Lung (tissue), 12 donors: ENCODE results near the gene MEG3. TPM values are rescaled to one million over a fixed set of nuclear protein-coding genes. Genes with fewer than 3 reads are reported as not detected.

Experiments
- ATAC-seq: fragments of 200-7000 bp; cut with Tn5 transposase; one replicate; pipeline ENCODE4 v1.9.1; 2020; ENCODE audit warnings: moderate number of reproducible peaks; ENCODE audit not compliant: insufficient read depth, low FRiP score
- DNase-seq, 3 donors: peaks; one replicate each; pipeline ENCODE4 v3.0.0-alpha.2; 2013 to 2017
- H3K27ac ChIP-seq, 2 donors: one replicate each; pipeline ENCODE4 v1.5.1; 2013; ENCODE audit warnings: mild to moderate bottlenecking in 2 of 2, moderate library complexity in 2 of 2, control low read depth in 1 of 2, inconsistent platforms in 1 of 2, low read depth in 1 of 2, low read length in 1 of 2
- H3K27me3 ChIP-seq, 3 donors: one replicate each; pipeline ENCODE4 v1.5.1; 2013; ENCODE audit warnings: low read length in 2 of 3; ENCODE audit not compliant: control insufficient read depth in 3 of 3, insufficient read depth in 3 of 3
- H3K36me3 ChIP-seq, 4 donors: one replicate each; pipeline ENCODE4 v1.5.1; 2013; ENCODE audit warnings: low read length in 4 of 4, mild to moderate bottlenecking in 1 of 4, moderate library complexity in 1 of 4; ENCODE audit not compliant: control insufficient read depth in 4 of 4, insufficient read depth in 4 of 4
- H3K4me1 ChIP-seq, 5 donors: one replicate each; pipeline ENCODE4 v1.5.1; 2013; ENCODE audit warnings: low read length in 5 of 5, mild to moderate bottlenecking in 2 of 5, moderate library complexity in 1 of 5; ENCODE audit not compliant: control insufficient read depth in 5 of 5, insufficient read depth in 5 of 5
- H3K4me3 ChIP-seq: one replicate; pipeline ENCODE4 v1.5.1; 2013; ENCODE audit warnings: mild to moderate bottlenecking, control low read depth, moderate library complexity
- H3K9ac ChIP-seq, 2 donors: one replicate each; pipeline ENCODE4 v1.5.1; 2013; ENCODE audit warnings: low read length in 2 of 2, control low read depth in 1 of 2; ENCODE audit not compliant: insufficient read depth in 1 of 2
- H3K9me3 ChIP-seq, 4 donors: one replicate each; pipeline ENCODE4 v1.5.1; 2013; ENCODE audit warnings: low read length in 3 of 4, mild to moderate bottlenecking in 1 of 4, moderate library complexity in 1 of 4; ENCODE audit not compliant: control insufficient read depth in 4 of 4, insufficient read depth in 3 of 4
- CTCF ChIP-seq: IDR thresholded peaks from 2 replicates; pipeline ENCODE4 v1.5.1; 2012; ENCODE audit warnings: mild to moderate bottlenecking; ENCODE audit errors: control extremely low read depth, extremely low read depth
- WGBS, 2 donors: extraction: QIAGEN DNeasy Blood & Tissue Kit; methylation state at CpG; one replicate each; pipeline ENCODE4 v1.1.7; 2013; 5-methylcytosine and 5-hydroxymethylcytosine counted together
- polyA plus RNA-seq, 2 donors: library from polyadenylated mRNA; stranded (reverse); fragments of 200-250 nt; gene quantifications; one replicate each; pipeline ENCODE4 v1.2.1, GENCODE V29; 2013
- total RNA-seq, 2 donors: library from RNA; depleted of rRNA in 1 of 2; stranded (reverse); fragments of >200 nt in 1 of 2; gene quantifications; one replicate each; pipeline ENCODE4 v1.2.1, GENCODE V29; 2014 to 2021
- donor health status: control.
- donor health status: control.
- donor health status: Bipolar disorder and iron deficiency.
- donor health status: healthy.
- donor health status: DM: yes; HTN: yes; CAD: no.

The MEG3 gene
- total and polyA plus RNA-seq, 4 donors, result 5.9 to 267 (median 14.8) TPM

GRCh38 chr14:100865682-100866591, 40.0 kb downstream of the MEG3 start:
- Histone ChIP-seq H3K27me3 (no peaks in the 10 kb centered on the region), H3K27ac (no peak overlapping the region), H3K36me3 (peaks cover 0 to 5% (median 0%) of the 10 kb centered on the region in 4 donors), H3K9me3 (peaks cover 0 to 3% (median 0%) of the 10 kb centered on the region in 4 donors), H3K9ac (no peak overlapping the region), H3K4me1 (peaks cover 0 to 10% (median 0%) of the 10 kb centered on the region in 5 donors), H3K4me3 (no peak overlapping the region)
- 86 to 90% methylated on average over 22 of the region's 22 CpGs for WGBS, 2 donors
- no peak for TF ChIP-seq CTCF
- DNase-seq (peak in 1 of 3 donors; percentile 50), ATAC-seq (no peak)

GRCh38 chr14:100866666-100867630, 41.0 kb downstream of the MEG3 start:
- Histone ChIP-seq H3K36me3 (peaks cover 0 to 5% (median 0%) of the 10 kb centered on the region in 4 donors), H3K4me1 (peaks cover 0 to 10% (median 0%) of the 10 kb centered on the region in 5 donors), H3K27ac (no peak overlapping the region), H3K27me3 (no peaks in the 10 kb centered on the region), H3K9ac (no peak overlapping the region), H3K4me3 (no peak overlapping the region), H3K9me3 (peaks cover 0 to 3% (median 0%) of the 10 kb centered on the region in 4 donors)
- ATAC-seq, result no peak
- WGBS, 2 donors, result 91% methylated on average over 18 of the region's 18 CpGs
- no peak for TF ChIP-seq CTCF
- no peak for DNase-seq

GRCh38 chr14:100867631-100868315, 41.9 kb downstream of the MEG3 start:
- Histone ChIP-seq H3K4me3 (no peak overlapping the region), H3K27me3 (no peaks in the 10 kb centered on the region), H3K9me3 (peaks cover 0 to 3% (median 0%) of the 10 kb centered on the region in 4 donors), H3K9ac (no peak overlapping the region), H3K36me3 (no peaks in the 10 kb centered on the region), H3K4me1 (peaks cover 0 to 10% (median 0%) of the 10 kb centered on the region in 5 donors), H3K27ac (no peak overlapping the region)
- DNase-seq (peak in 1 of 3 donors; percentile 21), ATAC-seq (no peak)
- no peak for TF ChIP-seq CTCF
- 87 to 91% methylated on average over 13 of the region's 13 CpGs for WGBS, 2 donors
